Astrocyte of the spinal cord (primary cell): Measurements from ENCODE around the gene FAM3B.
A peak's percentile ranks its signal among the peaks of the same experiment; 100 is the strongest.

Source experiments
- DNase-seq: peaks from one replicate; pipeline ENCODE4 v3.0.0; 2011; ENCODE audit warnings: low read depth, low spot score
- H3K4me3 ChIP-seq: 2 replicates; pipeline ENCODE4 v1.5.1; 2011; ENCODE audit warnings: low read depth, mild to moderate bottlenecking, low read length, moderate library complexity
- in situ Hi-C: cut with HindIII; loops from 2 replicates; pipeline ENCODE4 v1.10.0; 2017; ENCODE audit warnings: low sequenced_read_pairs
- TF ChIP-seq, protein P1 (sequence below): IDR thresholded peaks from 2 replicates; pipeline ENCODE4 v1.5.1; 2012; ENCODE audit warnings: low read depth, mild to moderate bottlenecking, low read length, inconsistent platforms

Gene FAM3B

GRCh38 chr21:41364308-41364707 lies 47.7 kb downstream of the FAM3B start:
- DNase-seq: no peak
- no peak overlapping the region for H3K4me3 ChIP-seq
- in situ Hi-C loops: no loop called here
- TF ChIP-seq, protein P1, sequence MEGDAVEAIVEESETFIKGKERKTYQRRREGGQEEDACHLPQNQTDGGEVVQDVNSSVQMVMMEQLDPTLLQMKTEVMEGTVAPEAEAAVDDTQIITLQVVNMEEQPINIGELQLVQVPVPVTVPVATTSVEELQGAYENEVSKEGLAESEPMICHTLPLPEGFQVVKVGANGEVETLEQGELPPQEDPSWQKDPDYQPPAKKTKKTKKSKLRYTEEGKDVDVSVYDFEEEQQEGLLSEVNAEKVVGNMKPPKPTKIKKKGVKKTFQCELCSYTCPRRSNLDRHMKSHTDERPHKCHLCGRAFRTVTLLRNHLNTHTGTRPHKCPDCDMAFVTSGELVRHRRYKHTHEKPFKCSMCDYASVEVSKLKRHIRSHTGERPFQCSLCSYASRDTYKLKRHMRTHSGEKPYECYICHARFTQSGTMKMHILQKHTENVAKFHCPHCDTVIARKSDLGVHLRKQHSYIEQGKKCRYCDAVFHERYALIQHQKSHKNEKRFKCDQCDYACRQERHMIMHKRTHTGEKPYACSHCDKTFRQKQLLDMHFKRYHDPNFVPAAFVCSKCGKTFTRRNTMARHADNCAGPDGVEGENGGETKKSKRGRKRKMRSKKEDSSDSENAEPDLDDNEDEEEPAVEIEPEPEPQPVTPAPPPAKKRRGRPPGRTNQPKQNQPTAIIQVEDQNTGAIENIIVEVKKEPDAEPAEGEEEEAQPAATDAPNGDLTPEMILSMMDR: no peak

DNA sequence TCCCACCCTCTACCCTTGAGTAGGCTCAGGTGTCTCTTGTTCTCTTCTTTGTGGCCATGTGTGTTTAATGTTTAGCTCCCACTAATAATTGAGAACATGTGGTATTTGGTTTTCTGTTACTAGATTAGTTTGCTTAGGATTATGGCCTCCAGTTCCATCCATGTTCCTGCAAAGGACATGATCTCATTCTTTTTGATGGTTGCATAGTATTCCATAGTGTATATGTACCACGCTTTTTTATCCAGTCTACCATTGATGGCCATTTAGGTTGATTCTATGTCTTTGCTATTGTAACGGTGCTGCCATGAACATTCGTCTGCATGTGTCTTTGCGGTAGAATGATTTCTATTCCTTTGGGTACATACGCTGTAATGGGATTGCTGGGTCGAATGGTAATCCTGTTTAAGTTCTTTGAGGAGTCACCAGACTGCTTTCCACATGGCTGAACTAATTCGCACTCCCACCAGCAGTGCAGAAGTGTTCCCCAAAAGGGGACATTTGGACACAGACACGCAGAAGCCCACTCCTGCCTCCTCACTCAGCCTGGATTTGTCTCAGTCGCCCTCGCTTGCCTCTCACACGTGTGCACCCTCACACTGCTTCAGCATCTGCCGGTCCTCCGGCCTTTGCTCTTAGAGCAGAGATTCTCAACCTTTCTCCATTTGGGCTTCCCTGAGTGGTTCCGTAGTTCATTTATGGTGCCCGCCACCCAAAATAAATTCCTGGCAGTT lies 48.9 kb downstream of the FAM3B start:
- no peak for DNase-seq
- in situ Hi-C loops: no loop called here
- TF ChIP-seq, protein P1: no peak
- H3K4me3 ChIP-seq: no peak overlapping the region

DNA sequence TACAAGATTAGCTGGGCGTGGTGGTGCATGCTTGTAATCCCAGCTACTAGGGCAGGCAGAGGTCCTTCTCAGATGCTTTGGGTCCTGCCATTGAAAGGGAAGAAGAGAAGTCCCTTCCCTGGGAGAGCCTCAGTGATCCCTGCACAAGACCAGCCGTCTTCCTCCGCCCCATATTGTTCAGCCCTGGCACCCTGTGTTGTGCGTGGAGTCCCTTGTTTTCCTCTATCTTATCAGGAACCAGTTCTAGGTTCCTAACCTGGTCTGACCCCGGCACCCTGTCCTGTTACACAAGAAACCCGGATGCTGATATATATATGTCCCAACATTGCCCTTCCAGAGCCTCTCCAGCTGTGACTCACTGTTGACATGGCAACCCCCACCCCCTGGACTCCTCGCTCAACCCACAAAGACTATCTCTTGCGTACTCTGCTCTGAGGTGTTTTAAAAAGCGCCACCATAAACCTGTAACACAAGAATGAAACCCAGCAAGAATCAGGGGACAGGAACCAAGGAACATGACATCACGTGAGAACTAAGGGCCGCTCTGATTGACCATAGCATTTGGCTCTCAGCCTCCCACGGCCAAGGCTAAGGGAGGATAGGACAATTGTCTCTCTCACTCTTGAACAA lies 50.0 kb downstream of the FAM3B start:
- TF ChIP-seq, protein P1: no peak
- peak; percentile 47 for DNase-seq
- in situ Hi-C loops: no loop called here
- H3K4me3 ChIP-seq: no peak overlapping the region

DNA sequence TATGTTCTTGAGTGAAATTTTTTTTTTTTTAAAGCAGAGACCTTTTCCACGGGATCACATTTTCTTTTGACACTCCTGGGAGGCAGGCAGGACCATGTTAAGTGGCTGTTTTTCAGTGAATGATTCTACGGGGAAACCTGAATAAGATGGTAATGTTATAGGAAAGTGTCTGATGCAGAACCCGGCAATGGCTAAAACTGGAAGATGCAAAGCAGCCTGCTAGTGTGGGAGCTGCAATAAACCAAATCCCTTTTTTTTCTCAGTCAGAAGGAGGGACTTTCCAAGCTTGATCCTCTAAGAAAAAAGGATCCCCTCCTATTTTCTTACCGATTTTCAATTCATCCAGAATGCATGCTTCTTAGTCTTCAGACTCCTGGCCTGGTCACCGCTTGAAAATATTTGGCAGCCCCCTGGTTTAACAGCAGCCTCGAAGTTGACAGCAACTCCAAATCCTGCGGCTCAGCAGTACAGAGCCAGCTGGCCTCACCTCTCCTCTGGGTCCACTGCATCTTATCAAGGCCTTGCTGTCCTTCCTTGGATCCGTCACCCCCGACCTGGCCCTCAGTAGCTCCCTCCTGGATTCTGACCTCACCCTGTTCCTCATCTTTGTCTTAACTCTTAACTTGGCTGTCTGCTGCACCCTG lies 50.8 kb downstream of the FAM3B start:
- no peak overlapping the region for H3K4me3 ChIP-seq
- TF ChIP-seq, protein P1: no peak
- in situ Hi-C loops: no loop called here
- no peak for DNase-seq

DNA sequence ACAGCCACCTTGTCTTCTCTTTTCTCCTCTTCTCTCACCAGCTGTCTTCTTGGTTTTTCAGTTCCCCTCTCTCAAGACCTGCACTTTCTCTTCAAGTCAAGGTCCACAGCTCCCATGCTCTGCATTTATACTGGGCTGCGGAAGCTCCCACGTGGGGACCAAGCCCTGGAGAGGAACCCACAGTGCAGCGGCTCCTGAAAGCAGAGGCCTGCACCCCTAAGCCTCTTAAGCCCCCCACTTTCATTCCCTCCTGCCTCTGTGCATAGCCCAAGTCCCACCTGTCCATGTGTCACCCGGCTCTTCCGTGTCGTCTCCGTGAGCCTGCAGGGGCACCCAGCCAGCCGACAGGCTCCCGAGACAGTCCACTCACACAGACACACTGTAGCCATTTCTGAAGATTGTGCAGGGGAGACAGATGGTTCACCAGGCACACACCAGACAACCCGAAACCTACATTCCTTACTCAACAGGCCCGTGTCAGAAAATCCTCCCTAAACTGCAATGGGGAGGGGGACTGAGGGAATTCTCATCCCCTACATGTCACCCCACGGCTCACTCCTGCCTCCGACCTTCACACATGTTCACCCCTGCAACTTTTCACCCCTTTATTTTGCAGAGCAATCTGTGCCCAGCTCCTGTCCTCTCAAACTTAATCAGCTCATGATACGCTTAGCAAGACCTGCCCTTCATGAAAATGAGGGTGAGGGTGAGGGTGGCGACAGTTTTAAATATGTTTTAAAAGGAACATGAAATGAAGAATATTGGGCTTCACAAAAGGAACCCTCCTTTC lies 51.5 kb downstream of the FAM3B start:
- in situ Hi-C loops: no loop called here
- TF ChIP-seq, protein P1: no peak
- no peak for DNase-seq
- H3K4me3 ChIP-seq: no peak overlapping the region

DNA sequence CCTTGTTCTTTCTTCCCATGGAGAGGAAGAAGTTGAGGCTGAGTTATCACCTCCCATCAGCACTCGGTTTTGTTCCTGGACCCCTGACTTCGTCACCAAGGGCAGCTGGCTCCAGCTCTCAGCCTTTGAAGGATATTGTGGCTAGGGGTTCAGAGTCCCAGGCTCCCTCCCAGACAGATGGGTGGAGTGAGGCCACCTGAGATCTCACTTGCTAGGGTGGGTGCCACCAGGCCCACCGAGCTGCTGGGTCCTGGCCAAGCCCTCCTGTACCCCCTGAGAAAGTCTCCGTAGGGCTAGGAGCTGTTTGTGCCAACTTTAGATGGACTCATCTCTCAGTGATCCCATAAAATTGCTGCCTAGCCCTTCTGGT lies 52.1 kb downstream of the FAM3B start:
- TF ChIP-seq, protein P1: no peak
- no peak for DNase-seq
- H3K4me3 ChIP-seq: no peak overlapping the region
- in situ Hi-C loops: no loop called here
